Upper lobe of left lung (tissue), 4 donors: ENCODE data around the gene LONP2.

ENCODE experiments used
- POLR2A ChIP-seq, 4 donors: fragments of 450-650 bp; IDR thresholded peaks; one replicate each; pipeline ENCODE4 v1.5.1; 2016 to 2017; ENCODE audit warnings: antibody characterized with exemption in 4 of 4, mild to moderate bottlenecking in 2 of 4
- TF ChIP-seq, protein P1 (sequence below), 6 experiments: fragments of 450-650 bp in 4 of 6; fragments of 200-600 bp in 2 of 6; sonication (generic) in 2 of 6; IDR thresholded peaks; one replicate each; pipeline ENCODE4 v1.5.1; 2016 to 2019; ENCODE audit warnings: antibody characterized with exemption in 6 of 6

DNA sequence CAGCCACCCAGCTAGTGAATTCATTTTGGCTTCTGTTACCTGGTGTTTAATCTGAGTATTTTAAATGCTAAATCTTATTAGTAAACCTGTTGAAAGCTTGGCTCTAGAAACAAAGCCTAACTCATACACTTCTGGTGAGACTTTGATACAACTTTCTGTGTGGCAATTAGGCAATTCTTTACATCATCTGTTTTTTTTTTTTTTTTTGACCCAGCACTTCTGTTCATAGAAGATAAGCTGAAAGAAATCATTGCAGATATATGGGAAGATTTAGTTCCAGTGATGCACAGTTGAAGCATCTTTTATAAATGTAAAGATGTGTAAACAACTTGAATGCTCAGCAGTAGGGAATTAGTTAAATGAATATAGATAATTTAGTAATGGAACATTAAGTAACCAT is 24.9 kb downstream of the LONP2 start:
- TF ChIP-seq POLR2A (IDR thresholded peaks at IDR 0.05) = no peak
- TF ChIP-seq, protein P1, sequence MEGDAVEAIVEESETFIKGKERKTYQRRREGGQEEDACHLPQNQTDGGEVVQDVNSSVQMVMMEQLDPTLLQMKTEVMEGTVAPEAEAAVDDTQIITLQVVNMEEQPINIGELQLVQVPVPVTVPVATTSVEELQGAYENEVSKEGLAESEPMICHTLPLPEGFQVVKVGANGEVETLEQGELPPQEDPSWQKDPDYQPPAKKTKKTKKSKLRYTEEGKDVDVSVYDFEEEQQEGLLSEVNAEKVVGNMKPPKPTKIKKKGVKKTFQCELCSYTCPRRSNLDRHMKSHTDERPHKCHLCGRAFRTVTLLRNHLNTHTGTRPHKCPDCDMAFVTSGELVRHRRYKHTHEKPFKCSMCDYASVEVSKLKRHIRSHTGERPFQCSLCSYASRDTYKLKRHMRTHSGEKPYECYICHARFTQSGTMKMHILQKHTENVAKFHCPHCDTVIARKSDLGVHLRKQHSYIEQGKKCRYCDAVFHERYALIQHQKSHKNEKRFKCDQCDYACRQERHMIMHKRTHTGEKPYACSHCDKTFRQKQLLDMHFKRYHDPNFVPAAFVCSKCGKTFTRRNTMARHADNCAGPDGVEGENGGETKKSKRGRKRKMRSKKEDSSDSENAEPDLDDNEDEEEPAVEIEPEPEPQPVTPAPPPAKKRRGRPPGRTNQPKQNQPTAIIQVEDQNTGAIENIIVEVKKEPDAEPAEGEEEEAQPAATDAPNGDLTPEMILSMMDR (IDR thresholded peaks at IDR 0.05) = no peak
